ENCODE results near the gene RBM33.

The RBM33 gene

DNA sequence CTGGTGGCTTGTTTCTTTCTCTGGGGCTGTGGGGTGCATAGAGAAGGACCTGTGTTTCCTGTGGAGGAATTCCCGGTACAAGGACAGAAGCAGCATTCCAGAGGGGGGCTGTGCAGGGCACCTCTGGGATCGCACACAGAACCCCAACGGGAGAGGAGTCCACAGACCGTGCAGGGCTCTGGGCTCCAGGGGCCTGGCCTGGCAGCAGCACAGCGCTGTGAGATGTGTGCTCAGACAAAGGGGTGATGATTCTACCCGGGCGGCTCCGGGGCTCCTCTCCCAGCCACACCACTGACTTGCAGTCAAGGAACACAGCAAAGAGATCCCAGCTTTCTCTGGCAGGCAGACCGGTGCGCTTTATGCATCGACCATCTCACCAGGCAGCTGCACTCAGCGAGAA is 174.7 kb downstream of the RBM33 start:
- no CpG with 5 or more reads among the region's 12 CpGs for WGBS, 2 donors (ENCODE audit: extremely low coverage in 2 of 2, insufficient read length in 2 of 2, insufficient replicate concordance in 1 of 2)
- Histone ChIP-seq H2AFZ (ENCODE audit: low read length) (no peak overlapping the region), H3K4me2 (ENCODE audit: insufficient read depth, low read length, poor library complexity, severe bottlenecking) (no peak overlapping the region)

GRCh38 chr7:155820246-155820645 is 175.8 kb downstream of the RBM33 start:
- no peak overlapping the region for H2BK120ac ChIP-seq (ENCODE audit: low read depth, low read length)
- peak overlapping the region; percentile 85 for H2BK12ac ChIP-seq (ENCODE audit: low read length)
- WGBS, 2 donors (ENCODE audit: extremely low coverage in 2 of 2, insufficient read length in 2 of 2, insufficient replicate concordance in 1 of 2) = no CpG with 5 or more reads among the region's 18 CpGs
- H3K4me3 ChIP-seq (ENCODE audit: low read length in 2 of 2) = no peak overlapping the region
- no peak overlapping the region for H3K4me2 ChIP-seq (ENCODE audit: insufficient read depth, low read length, poor library complexity, severe bottlenecking)
- peak overlapping the region; percentile 74 for H3K23ac ChIP-seq (ENCODE audit: low read depth, low read length, poor library complexity)
- H3K27me3 ChIP-seq (ENCODE audit: control insufficient read depth in 3 of 3, insufficient read depth in 3 of 3, low read depth in 1 of 3, low read length in 3 of 3) = peaks cover 0 to 86% (median 3%) of the 10 kb centered on the region in 3 experiments
- peak overlapping the region; percentile 97 for H3K14ac ChIP-seq (ENCODE audit: low read length)
- no peak overlapping the region for H3K27ac ChIP-seq (replicated peaks; ENCODE audit: low read length)
- H3K4me1 ChIP-seq (ENCODE audit: control insufficient read depth in 2 of 2, insufficient read depth in 1 of 2, low read depth in 1 of 2, low read length in 2 of 2) = no peaks in the 10 kb centered on the region
- no peak overlapping the region for H2BK5ac ChIP-seq (ENCODE audit: low read length)
- no peak overlapping the region for H4K8ac ChIP-seq (ENCODE audit: low read depth, low read length)
- peaks cover 0 to 2% of the 10 kb centered on the region in 2 donors for H3K9me3 ChIP-seq (replicated peaks in 1 of 2; ENCODE audit: control insufficient read depth in 2 of 2, insufficient read depth in 1 of 2, low read depth in 1 of 2, low read length in 2 of 2)
- H2AK5ac ChIP-seq (ENCODE audit: low read depth, low read length) = peak overlapping the region; percentile 37
- H3K4ac ChIP-seq (ENCODE audit: low read length) = no peak overlapping the region
- H2AFZ ChIP-seq (ENCODE audit: low read length) = no peak overlapping the region
- no peak for DNase-seq (ENCODE audit: low spot score)
- H3K36me3 ChIP-seq (replicated peaks in 1 of 2; ENCODE audit: control insufficient read depth in 2 of 2, insufficient read depth in 2 of 2, low read length in 2 of 2) = no peaks in the 10 kb centered on the region
- H3K79me1 ChIP-seq (ENCODE audit: low read depth, low read length) = no peaks in the 10 kb centered on the region
- peak overlapping the region; percentile 62 for H2BK15ac ChIP-seq (ENCODE audit: low read length)
- H3K18ac ChIP-seq (ENCODE audit: low read length) = peak overlapping the region; percentile 40
- peak overlapping the region; percentile 10 for H3K9ac ChIP-seq (ENCODE audit: low read depth, low read length, poor library complexity)
- H4K91ac ChIP-seq (ENCODE audit: low read depth, low read length, poor library complexity) = no peak overlapping the region

More for the DNA sequence above, 174.7 kb downstream of the RBM33 start:
- H2AK5ac ChIP-seq (ENCODE audit: low read depth, low read length) = no peak overlapping the region
- no peak overlapping the region for H3K27ac ChIP-seq (replicated peaks; ENCODE audit: low read length)
- no peaks in the 10 kb centered on the region for H3K4me1 ChIP-seq (ENCODE audit: control insufficient read depth in 2 of 2, insufficient read depth in 1 of 2, low read depth in 1 of 2, low read length in 2 of 2)
- H3K18ac ChIP-seq (ENCODE audit: low read length) = no peak overlapping the region
- H3K4me3 ChIP-seq (ENCODE audit: low read length in 2 of 2) = no peak overlapping the region
- no peak overlapping the region for H2BK5ac ChIP-seq (ENCODE audit: low read length)
- no peak overlapping the region for H3K14ac ChIP-seq (ENCODE audit: low read length)
- no peaks in the 10 kb centered on the region for H3K36me3 ChIP-seq (replicated peaks in 1 of 2; ENCODE audit: control insufficient read depth in 2 of 2, insufficient read depth in 2 of 2, low read length in 2 of 2)
- H3K4ac ChIP-seq (ENCODE audit: low read length) = no peak overlapping the region
- no peak overlapping the region for H2BK15ac ChIP-seq (ENCODE audit: low read length)
- peaks cover 6 to 83% (median 10%) of the 10 kb centered on the region in 3 experiments for H3K27me3 ChIP-seq (ENCODE audit: control insufficient read depth in 3 of 3, insufficient read depth in 3 of 3, low read depth in 1 of 3, low read length in 3 of 3)
- no peak overlapping the region for H4K8ac ChIP-seq (ENCODE audit: low read depth, low read length)
- no peak overlapping the region for H2BK12ac ChIP-seq (ENCODE audit: low read length)
- H3K9ac ChIP-seq (ENCODE audit: low read depth, low read length, poor library complexity) = no peak overlapping the region
- no peak overlapping the region for H3K23ac ChIP-seq (ENCODE audit: low read depth, low read length, poor library complexity)
- no peak overlapping the region for H2BK120ac ChIP-seq (ENCODE audit: low read depth, low read length)
- H4K91ac ChIP-seq (ENCODE audit: low read depth, low read length, poor library complexity) = no peak overlapping the region
- DNase-seq (ENCODE audit: low spot score) = no peak
- H3K9me3 ChIP-seq (replicated peaks in 1 of 2; ENCODE audit: control insufficient read depth in 2 of 2, insufficient read depth in 1 of 2, low read depth in 1 of 2, low read length in 2 of 2) = peaks cover 0 to 2% of the 10 kb centered on the region in 2 donors
- H3K79me1 ChIP-seq (ENCODE audit: low read depth, low read length) = no peaks in the 10 kb centered on the region

DNA sequence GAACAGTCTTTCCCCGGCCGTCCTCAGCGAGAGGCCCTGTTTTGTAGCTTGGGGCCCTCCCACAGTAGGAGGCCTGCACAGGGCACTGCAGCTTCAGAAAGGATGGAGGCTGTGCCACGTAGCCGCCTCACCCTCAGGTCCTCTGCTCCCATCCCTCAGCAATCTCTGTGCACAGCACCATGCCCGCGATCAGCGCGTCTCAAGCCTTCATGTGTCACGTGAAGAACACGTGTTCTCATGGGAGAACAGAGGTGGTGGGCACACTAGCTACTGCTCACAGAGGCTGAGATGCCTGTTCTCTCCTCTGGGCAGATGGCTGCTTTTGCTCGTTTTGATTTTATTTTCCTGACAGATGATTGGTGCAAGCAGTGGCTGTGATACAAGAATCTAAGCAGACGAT is 176.3 kb downstream of the RBM33 start:
- Histone ChIP-seq H3K9me3 (replicated peaks in 1 of 2; ENCODE audit: control insufficient read depth in 2 of 2, insufficient read depth in 1 of 2, low read depth in 1 of 2, low read length in 2 of 2) (peaks cover 0 to 2% of the 10 kb centered on the region in 2 donors), H3K4ac (ENCODE audit: low read length) (no peak overlapping the region), H2BK12ac (ENCODE audit: low read length) (no peak overlapping the region), H4K8ac (ENCODE audit: low read depth, low read length) (no peak overlapping the region), H3K18ac (ENCODE audit: low read length) (no peak overlapping the region), H2BK15ac (ENCODE audit: low read length) (no peak overlapping the region), H3K4me2 (ENCODE audit: insufficient read depth, low read length, poor library complexity, severe bottlenecking) (no peak overlapping the region), H3K36me3 (replicated peaks in 1 of 2; ENCODE audit: control insufficient read depth in 2 of 2, insufficient read depth in 2 of 2, low read length in 2 of 2) (no peaks in the 10 kb centered on the region), H3K14ac (ENCODE audit: low read length) (no peak overlapping the region), H2AFZ (ENCODE audit: low read length) (no peak overlapping the region), H2BK120ac (ENCODE audit: low read depth, low read length) (no peak overlapping the region), H3K79me1 (ENCODE audit: low read depth, low read length) (no peaks in the 10 kb centered on the region), H2AK5ac (ENCODE audit: low read depth, low read length) (peak overlapping the region; percentile 37), H4K91ac (ENCODE audit: low read depth, low read length, poor library complexity) (no peak overlapping the region), H3K23ac (ENCODE audit: low read depth, low read length, poor library complexity) (no peak overlapping the region), H3K9ac (ENCODE audit: low read depth, low read length, poor library complexity) (no peak overlapping the region), H3K4me3 (ENCODE audit: low read length in 2 of 2) (no peak overlapping the region), H2BK5ac (ENCODE audit: low read length) (no peak overlapping the region), H3K4me1 (ENCODE audit: control insufficient read depth in 2 of 2, insufficient read depth in 1 of 2, low read depth in 1 of 2, low read length in 2 of 2) (no peaks in the 10 kb centered on the region), H3K27ac (replicated peaks; ENCODE audit: low read length) (no peak overlapping the region), H3K27me3 (ENCODE audit: control insufficient read depth in 3 of 3, insufficient read depth in 3 of 3, low read depth in 1 of 3, low read length in 3 of 3) (peaks cover 0 to 83% (median 3%) of the 10 kb centered on the region in 3 experiments)
- no peak for DNase-seq (ENCODE audit: low spot score)
- no CpG with 5 or more reads among the region's 13 CpGs for WGBS, 2 donors (ENCODE audit: extremely low coverage in 2 of 2, insufficient read length in 2 of 2, insufficient replicate concordance in 1 of 2)

- H2AK5ac ChIP-seq (ENCODE audit: low read depth, low read length) = no peak overlapping the region
- H2BK5ac ChIP-seq (ENCODE audit: low read length) = no peak overlapping the region
- H3K27ac ChIP-seq (replicated peaks; ENCODE audit: low read length) = no peak overlapping the region
- H3K36me3 ChIP-seq (replicated peaks in 1 of 2; ENCODE audit: control insufficient read depth in 2 of 2, insufficient read depth in 2 of 2, low read length in 2 of 2) = no peaks in the 10 kb centered on the region
- no peaks in the 10 kb centered on the region for H3K79me1 ChIP-seq (ENCODE audit: low read depth, low read length)
- H4K8ac ChIP-seq (ENCODE audit: low read depth, low read length) = no peak overlapping the region
- H2BK12ac ChIP-seq (ENCODE audit: low read length) = no peak overlapping the region
- H3K4ac ChIP-seq (ENCODE audit: low read length) = no peak overlapping the region
- peaks cover 0 to 72% (median 2%) of the 10 kb centered on the region in 3 experiments for H3K27me3 ChIP-seq (ENCODE audit: control insufficient read depth in 3 of 3, insufficient read depth in 3 of 3, low read depth in 1 of 3, low read length in 3 of 3)
- no peak overlapping the region for H4K91ac ChIP-seq (ENCODE audit: low read depth, low read length, poor library complexity)
- no peak overlapping the region for H3K9ac ChIP-seq (ENCODE audit: low read depth, low read length, poor library complexity)
- no peak for DNase-seq (ENCODE audit: low spot score)
- H3K4me1 ChIP-seq (ENCODE audit: control insufficient read depth in 2 of 2, insufficient read depth in 1 of 2, low read depth in 1 of 2, low read length in 2 of 2) = no peaks in the 10 kb centered on the region
- no peak overlapping the region for H3K23ac ChIP-seq (ENCODE audit: low read depth, low read length, poor library complexity)
- no peak overlapping the region for H3K4me2 ChIP-seq (ENCODE audit: insufficient read depth, low read length, poor library complexity, severe bottlenecking)
- no peak overlapping the region for H2BK15ac ChIP-seq (ENCODE audit: low read length)
- H2BK120ac ChIP-seq (ENCODE audit: low read depth, low read length) = no peak overlapping the region
- no peak overlapping the region for H2AFZ ChIP-seq (ENCODE audit: low read length)
- peak overlapping the region; percentile 15 for H3K18ac ChIP-seq (ENCODE audit: low read length)
- H3K9me3 ChIP-seq (replicated peaks in 1 of 2; ENCODE audit: control insufficient read depth in 2 of 2, insufficient read depth in 1 of 2, low read depth in 1 of 2, low read length in 2 of 2) = peaks cover 0 to 2% of the 10 kb centered on the region in 2 donors
- no CpG with 5 or more reads among the region's 11 CpGs for WGBS, 2 donors (ENCODE audit: extremely low coverage in 2 of 2, insufficient read length in 2 of 2, insufficient replicate concordance in 1 of 2)
- H3K14ac ChIP-seq (ENCODE audit: low read length) = no peak overlapping the region
- H3K4me3 ChIP-seq (ENCODE audit: low read length in 2 of 2) = no peak overlapping the region
Observed at GRCh38 chr7:155821851-155822250, 177.4 kb downstream of the RBM33 start.
